LNCAP (cell line): ENCODE measurements around the gene DCLK2.

Experiments used
- TF ChIP-seq, protein P1 (sequence below): fragments of 450-650 bp; IDR thresholded peaks from 2 replicates; pipeline ENCODE4 v1.5.1; 2017; ENCODE audit warnings: mild to moderate bottlenecking

Gene DCLK2

DNA sequence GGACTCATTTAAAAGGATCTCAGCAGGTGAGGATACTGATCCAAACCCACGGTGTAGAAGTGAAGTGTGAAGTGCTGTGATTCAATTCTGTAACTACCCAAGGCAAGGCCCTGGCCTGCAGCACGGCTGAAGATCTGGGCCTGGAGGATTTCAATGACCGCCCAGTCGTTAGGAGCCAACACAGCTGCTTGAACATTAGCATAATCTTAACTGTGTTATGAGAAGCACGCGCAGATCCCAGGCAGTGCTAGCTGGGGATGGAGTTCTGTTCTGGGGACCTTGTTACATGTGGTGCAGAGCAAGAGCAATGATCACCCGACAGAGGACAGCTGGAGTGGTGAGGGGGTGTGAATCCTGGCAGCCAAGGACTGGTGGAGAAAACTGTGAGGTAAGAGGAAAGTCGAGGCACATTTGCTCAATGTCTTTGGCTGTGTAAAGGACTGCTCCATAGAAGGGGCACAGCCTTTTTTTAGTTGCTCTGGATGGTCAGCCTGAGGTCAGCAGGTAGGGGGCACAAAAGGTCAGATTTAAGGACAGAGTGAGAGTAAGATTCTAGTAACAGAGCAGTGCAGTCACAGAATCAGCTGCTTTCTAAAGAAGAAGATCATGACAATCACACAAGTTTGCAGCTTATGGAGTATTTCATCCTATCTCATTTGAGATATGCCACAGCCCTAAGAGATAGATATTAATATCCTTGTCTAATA lies 181.8 kb downstream of the DCLK2 start:
- TF ChIP-seq, protein P1, sequence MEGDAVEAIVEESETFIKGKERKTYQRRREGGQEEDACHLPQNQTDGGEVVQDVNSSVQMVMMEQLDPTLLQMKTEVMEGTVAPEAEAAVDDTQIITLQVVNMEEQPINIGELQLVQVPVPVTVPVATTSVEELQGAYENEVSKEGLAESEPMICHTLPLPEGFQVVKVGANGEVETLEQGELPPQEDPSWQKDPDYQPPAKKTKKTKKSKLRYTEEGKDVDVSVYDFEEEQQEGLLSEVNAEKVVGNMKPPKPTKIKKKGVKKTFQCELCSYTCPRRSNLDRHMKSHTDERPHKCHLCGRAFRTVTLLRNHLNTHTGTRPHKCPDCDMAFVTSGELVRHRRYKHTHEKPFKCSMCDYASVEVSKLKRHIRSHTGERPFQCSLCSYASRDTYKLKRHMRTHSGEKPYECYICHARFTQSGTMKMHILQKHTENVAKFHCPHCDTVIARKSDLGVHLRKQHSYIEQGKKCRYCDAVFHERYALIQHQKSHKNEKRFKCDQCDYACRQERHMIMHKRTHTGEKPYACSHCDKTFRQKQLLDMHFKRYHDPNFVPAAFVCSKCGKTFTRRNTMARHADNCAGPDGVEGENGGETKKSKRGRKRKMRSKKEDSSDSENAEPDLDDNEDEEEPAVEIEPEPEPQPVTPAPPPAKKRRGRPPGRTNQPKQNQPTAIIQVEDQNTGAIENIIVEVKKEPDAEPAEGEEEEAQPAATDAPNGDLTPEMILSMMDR: no peak

DNA sequence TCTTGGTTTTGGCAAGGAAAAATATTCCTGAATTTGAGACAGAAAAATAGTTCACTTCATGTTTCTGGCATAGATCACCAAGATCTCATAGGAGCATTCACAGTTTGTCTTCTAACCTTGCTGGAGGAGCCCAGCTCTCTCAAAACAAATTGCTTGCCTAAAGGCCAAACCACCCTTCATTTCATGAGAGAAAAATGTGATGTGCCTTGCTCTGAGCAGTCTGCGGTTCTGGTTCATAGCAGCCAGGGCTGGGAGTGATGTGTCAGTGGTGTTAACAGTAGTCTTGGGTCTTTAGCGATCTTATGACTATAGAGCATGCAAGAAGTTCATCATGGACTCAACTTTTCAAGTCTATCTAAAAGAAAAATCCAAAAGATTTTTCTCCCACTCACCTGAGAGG lies 183.3 kb downstream of the DCLK2 start:
- TF ChIP-seq, protein P1: no peak

DNA sequence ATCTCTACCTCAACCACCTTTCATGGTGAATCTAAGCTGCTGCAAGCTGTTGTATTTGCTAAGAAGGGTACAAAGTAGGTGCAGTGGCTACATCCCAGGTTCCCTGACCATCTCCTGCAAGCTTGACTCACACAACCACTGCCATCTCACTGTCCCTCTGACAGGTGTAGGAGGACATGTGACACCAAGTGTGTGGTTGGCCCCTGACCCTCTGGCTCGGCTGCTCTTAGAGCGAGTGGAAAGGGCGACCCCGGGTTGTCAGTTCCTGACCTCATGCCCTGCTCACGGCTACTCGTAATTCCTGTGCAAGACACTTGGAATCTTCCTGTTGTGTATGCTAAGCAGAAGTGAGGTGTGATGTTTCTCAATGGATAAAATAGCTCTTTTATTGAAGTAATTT lies 184.4 kb downstream of the DCLK2 start:
- TF ChIP-seq, protein P1: no peak

DNA sequence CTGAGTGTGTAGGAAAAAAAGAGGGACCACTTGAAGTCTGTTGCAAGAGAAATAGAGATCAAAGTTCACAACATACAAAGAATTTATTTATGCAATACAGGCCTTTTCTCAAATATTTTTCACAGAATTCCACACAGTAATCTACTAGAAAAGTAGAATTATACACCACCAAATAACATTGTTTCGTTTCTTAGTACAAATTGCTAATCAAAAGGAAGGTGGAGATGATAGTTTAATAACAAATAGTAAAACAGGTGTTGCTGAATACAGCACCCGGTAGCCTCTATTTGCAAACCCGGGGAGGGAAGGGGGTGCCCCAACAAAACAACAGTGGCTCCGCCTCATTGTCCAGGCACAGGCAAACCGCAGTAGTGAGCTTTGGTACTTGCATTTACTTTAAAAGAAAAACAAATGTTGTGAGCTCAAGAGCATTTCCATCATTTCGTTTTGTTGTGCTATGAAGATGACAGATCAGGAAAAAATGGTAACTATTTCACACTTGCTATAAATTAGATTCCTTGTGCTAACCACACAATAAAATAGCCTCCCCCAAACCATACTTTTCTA lies 186.4 kb downstream of the DCLK2 start:
- TF ChIP-seq, protein P1: no peak

DNA sequence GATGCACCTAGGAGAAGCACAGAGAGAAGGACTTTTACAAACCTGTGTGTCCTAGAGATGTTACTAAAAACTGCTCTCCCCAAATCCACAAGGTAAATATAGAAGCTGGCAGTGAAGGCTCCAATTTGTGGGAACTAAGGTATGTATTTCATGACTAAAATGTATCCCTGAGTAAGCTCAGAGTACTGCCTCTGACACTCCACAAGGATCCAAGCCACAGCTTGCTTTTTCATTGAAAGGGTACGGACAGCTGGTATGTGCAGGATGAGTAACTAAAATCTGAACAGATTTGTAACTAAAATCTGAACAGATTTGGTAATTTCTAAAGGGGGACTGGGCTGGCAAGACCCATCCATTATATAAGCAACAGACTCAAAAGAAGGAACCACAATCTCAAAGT lies 187.6 kb downstream of the DCLK2 start:
- TF ChIP-seq, protein P1: no peak

DNA sequence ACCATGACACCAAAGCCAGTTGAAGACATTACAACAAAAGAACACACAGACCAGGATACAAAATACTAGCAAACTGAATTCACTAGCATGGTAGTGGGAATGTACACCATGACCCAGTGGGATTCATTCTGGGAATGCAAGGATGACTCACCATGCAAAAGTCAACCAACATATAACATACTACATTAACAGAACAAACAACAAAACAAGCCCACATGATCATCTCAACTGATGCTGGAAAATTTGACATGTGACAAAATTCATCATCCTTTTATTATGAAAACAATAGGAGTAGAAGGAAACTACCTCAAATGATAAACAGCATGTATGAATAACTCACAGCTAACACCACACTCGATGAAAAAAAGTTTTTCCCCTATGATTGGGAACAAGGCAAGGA lies 190.2 kb downstream of the DCLK2 start:
- TF ChIP-seq, protein P1: no peak

DNA sequence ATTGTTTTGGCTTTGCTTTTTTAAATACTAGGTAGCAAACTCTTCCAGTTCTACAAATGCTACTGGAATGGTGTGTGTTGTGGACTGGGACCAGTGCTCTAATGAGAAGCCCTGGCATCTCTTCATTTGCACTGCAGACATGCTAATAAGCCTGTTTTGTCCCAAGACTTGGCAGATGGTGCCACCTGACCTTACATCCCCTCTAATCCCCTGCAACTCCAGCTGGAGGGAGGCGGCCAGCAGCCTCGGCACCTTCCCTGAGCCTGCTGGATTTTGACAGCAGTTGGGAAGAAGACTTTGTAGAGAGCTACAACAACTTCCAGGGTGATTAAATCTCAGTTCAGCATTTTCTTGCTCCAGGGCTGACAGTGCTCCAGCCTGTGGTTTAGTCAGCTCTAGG lies 200.0 kb downstream of the DCLK2 start:
- TF ChIP-seq, protein P1: no peak
